ENCODE data around the gene SLC44A4. TPM values are rescaled to one million over a fixed set of nuclear protein-coding genes. Genes with fewer than 3 reads are reported as not detected.
"Not testable (repeated sequence)": the region's sequence is repeated elsewhere in the genome, so short reads cannot be mapped to it uniquely, and the experiment has no call there.

Gene SLC44A4
- polyA plus RNA-seq, 1 donor: 157 TPM

DNA sequence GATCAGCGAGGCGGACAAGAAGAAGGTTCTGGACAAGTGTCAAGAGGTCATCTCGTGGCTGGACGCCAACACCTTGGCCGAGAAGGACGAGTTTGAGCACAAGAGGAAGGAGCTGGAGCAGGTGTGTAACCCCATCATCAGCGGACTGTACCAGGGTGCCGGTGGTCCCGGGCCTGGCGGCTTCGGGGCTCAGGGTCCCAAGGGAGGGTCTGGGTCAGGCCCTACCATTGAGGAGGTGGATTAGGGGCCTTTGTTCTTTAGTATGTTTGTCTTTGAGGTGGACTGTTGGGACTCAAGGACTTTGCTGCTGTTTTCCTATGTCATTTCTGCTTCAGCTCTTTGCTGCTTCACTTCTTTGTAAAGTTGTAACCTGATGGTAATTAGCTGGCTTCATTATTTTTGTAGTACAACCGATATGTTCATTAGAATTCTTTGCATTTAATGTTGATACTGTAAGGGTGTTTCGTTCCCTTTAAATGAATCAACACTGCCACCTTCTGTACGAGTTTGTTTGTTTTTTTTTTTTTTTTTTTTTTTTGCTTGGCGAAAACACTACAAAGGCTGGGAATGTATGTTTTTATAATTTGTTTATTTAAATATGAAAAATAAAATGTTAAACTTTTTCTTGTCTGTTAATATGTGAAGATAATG lies 49.0 kb downstream of the SLC44A4 start:
- Histone ChIP-seq H3K4me1 (ENCODE audit: control insufficient read depth, insufficient read depth, low read length) (peaks cover 21% of the 10 kb centered on the region), H3K27me3 (ENCODE audit: control insufficient read depth, insufficient read depth, low read length) (no peaks in the 10 kb centered on the region), H3K4me3 (ENCODE audit: low read length) (peak overlapping the region; percentile 73), H3K9me3 (ENCODE audit: control insufficient read depth, low read depth, low read length) (no peaks in the 10 kb centered on the region), H3K36me3 (ENCODE audit: control insufficient read depth, insufficient read depth, low read length) (no peaks in the 10 kb centered on the region), H3K27ac (ENCODE audit: low read length) (peak overlapping the region; percentile 92)
- WGBS (ENCODE audit: insufficient coverage, low lambda C conversion rate): 0% methylated on average over 4 of the region's 15 CpGs
- peak in 1 of 2 donors; percentile 61 for DNase-seq

DNA sequence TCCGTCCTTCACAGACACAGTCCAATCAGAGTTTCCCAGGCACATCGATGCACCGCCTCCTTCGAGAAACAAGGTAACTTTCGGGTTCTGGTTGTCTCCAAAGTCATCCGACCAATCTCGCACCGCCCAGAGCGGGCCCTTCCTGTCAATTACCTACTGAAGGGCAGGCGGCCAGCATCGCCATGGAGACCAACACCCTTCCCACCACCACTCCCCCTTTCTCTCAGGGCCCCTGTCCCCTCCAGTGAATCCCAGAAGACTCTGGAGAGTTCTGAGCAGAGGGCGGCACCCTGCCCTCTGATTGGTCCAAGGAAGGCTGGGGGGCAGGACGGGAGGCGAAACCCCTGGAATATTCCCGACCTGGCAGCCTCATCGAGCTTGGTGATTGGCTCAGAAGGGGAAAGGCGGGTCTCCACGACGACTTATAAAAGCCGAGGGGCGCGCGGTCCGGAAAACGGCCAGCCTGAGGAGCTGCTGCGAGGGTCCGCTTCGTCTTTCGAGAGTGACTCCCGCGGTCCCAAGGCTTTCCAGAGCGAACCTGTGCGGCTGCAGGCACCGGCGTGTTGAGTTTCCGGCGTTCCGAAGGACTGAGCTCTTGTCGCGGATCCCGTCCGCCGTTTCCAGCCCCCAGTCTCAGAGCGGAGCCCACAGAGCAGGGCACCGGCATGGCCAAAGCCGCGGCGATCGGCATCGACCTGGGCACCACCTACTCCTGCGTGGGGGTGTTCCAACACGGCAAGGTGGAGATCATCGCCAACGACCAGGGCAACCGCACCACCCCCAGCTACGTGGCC lies 51.3 kb downstream of the SLC44A4 start, which contains the start of gene HSPA1B:
Gene HSPA1B, plus strand, starts transcription at position 453 of the 794 bp plus-strand sequence. Its CDS starts 213 bp downstream, at position 666.
- H3K36me3 ChIP-seq (ENCODE audit: control insufficient read depth, insufficient read depth, low read length): no peaks in the 10 kb centered on the region
- WGBS (ENCODE audit: insufficient coverage, low lambda C conversion rate): no CpG with 5 or more reads among the region's 56 CpGs
- H3K4me1 ChIP-seq (ENCODE audit: control insufficient read depth, insufficient read depth, low read length): peaks cover 22% of the 10 kb centered on the region
- H3K27me3 ChIP-seq (ENCODE audit: control insufficient read depth, insufficient read depth, low read length): no peaks in the 10 kb centered on the region
- H3K4me3 ChIP-seq (ENCODE audit: low read length): peak within 1 kb of the TSS; percentile 85
- H3K27ac ChIP-seq (ENCODE audit: low read length): peak within 1 kb of the TSS; percentile 91
- H3K9me3 ChIP-seq (ENCODE audit: control insufficient read depth, low read depth, low read length): no peaks in the 10 kb centered on the region
- peak; percentile 98 to 100 for DNase-seq

DNA sequence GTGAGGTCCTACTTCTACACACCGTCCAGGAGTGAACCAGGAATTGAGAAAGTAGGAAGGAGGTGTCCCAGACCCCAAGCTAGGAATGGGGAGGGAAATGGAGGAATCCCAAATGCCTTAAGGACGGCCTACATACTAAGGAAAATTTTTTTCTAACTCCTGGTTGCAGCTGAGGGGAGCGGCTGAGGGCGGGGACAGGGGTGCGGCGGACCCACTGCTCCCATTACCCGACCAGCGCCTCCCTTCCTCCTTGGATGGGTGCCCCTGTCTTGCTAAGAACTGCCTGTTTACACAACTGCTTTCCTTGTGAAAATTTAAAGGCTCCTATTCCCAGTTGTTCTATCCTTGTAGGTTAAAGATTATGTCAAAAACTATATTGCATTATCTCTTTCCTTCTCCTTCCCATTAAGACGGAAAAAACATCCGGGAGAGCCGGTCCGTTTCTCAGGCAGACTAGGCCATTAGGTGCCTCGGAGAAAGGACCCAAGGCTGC lies 52.0 kb downstream of the SLC44A4 start:
- peak overlapping the region; percentile 89 for H3K27ac ChIP-seq (ENCODE audit: low read length)
- no peaks in the 10 kb centered on the region for H3K36me3 ChIP-seq (ENCODE audit: control insufficient read depth, insufficient read depth, low read length)
- no CpG with 5 or more reads among the region's 13 CpGs for WGBS (ENCODE audit: insufficient coverage, low lambda C conversion rate)
- H3K4me1 ChIP-seq (ENCODE audit: control insufficient read depth, insufficient read depth, low read length): peaks cover 26% of the 10 kb centered on the region
- peak overlapping the region; percentile 32 for H3K4me3 ChIP-seq (ENCODE audit: low read length)
- H3K27me3 ChIP-seq (ENCODE audit: control insufficient read depth, insufficient read depth, low read length): no peaks in the 10 kb centered on the region
- DNase-seq: peak in 1 of 2 donors; percentile 81
- no peaks in the 10 kb centered on the region for H3K9me3 ChIP-seq (ENCODE audit: control insufficient read depth, low read depth, low read length)

DNA sequence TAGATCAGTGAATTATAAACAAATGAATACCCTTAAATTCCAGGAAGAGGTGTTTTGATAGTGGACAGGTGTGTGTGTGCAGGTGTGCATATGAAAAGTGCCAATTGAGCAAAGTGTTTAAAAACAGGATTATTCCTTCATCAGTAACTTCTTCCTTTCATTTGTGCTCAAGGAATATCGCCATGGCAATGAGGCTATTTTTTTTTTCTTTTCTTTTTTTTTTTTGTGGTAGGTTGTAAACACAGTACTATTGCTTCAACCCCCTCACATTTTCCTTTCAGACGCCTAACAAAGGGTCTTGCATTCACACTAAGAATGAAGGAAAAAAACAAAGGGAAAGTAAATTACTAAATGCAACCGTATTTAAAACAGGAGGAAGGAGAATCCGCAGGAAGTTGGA lies 53.2 kb downstream of the SLC44A4 start:
- Histone ChIP-seq H3K4me3 (ENCODE audit: low read length) (no peak overlapping the region), H3K27me3 (ENCODE audit: control insufficient read depth, insufficient read depth, low read length) (no peaks in the 10 kb centered on the region), H3K4me1 (ENCODE audit: control insufficient read depth, insufficient read depth, low read length) (peaks cover 24% of the 10 kb centered on the region), H3K27ac (ENCODE audit: low read length) (peak overlapping the region; percentile 89), H3K9me3 (ENCODE audit: control insufficient read depth, low read depth, low read length) (no peaks in the 10 kb centered on the region), H3K36me3 (ENCODE audit: control insufficient read depth, insufficient read depth, low read length) (no peaks in the 10 kb centered on the region)
- WGBS (ENCODE audit: insufficient coverage, low lambda C conversion rate): no CpG with 5 or more reads among the region's 4 CpGs
- no peak for DNase-seq

DNA sequence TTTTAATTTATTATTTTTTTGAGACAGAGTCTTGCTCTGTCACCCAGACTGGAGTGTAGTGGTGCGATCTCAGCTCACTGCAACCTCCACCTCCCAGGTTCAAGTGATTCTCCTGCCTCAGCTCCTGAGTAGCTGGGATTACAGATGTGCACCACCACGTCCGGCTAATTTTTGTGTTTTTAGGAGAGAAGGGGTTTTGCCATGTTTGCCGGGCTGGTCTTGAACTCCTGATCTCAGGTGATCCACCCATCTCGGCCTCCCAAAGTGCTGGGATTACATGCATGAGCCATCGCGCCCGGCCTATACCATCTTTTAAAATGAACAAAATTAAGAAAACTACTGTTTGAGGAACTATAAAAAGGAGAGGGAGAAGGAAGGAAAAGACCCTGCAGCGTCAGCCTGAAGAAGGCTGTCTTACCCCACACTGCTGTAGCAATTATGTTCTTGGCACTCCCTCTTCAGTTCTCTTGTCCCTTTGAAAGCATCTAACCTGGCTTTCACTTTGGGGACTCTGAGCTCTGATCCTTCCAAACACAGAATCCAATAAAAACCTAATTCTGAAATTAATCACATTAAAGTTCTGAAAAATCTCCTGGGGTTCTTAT lies 55.1 kb downstream of the SLC44A4 start:
- no CpG with 5 or more reads among the region's 9 CpGs for WGBS (ENCODE audit: insufficient coverage, low lambda C conversion rate)
- not testable (repeated sequence) for H3K9me3 ChIP-seq (ENCODE audit: control insufficient read depth, low read depth, low read length); DNase-seq; H3K27me3 ChIP-seq (ENCODE audit: control insufficient read depth, insufficient read depth, low read length); H3K4me3 ChIP-seq (ENCODE audit: low read length); H3K36me3 ChIP-seq (ENCODE audit: control insufficient read depth, insufficient read depth, low read length); H3K27ac ChIP-seq (ENCODE audit: low read length)
- peaks cover 35% of the 10 kb centered on the region for H3K4me1 ChIP-seq (ENCODE audit: control insufficient read depth, insufficient read depth, low read length)

DNA sequence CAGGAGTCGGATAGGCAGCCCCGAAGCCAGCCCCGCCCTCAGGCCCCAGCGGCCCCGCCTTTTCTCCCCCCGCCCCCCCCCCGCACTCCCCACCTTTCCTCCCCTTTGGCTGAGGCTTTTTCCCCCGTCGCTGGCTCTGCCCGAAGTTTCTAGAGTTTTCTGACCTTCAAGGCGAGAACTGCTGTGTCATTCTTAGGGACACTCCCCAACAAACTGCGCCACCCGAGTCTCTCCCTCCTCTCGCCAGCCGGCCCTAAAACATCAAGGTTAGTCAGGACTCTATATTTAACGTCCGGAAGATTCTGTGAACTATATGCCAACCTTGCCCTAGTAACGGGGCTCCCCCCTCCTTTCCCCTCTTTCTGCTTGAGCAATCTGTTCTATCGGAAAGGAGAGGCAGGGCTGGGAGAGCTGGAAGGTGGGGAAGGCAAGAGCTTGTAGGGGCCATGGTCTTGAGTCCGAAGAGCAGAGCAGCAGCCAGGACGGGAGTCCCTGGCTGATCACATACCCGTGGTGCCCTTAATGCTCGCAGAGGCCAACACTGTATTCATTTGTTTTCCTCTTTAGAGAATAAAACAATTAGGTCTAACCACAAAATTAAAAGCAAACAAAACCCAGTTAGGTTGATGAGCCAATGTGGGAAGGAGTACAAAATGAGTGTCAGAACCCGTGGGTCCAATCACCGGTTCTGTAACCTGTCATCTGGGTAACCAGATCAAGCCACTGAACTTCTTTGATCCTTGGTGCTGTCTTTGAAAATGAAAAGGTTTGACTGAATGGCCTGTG lies 56.6 kb downstream of the SLC44A4 start:
- H3K36me3 ChIP-seq (ENCODE audit: control insufficient read depth, insufficient read depth, low read length): no peaks in the 10 kb centered on the region
- H3K27me3 ChIP-seq (ENCODE audit: control insufficient read depth, insufficient read depth, low read length): no peaks in the 10 kb centered on the region
- peaks cover 44% of the 10 kb centered on the region for H3K4me1 ChIP-seq (ENCODE audit: control insufficient read depth, insufficient read depth, low read length)
- no peaks in the 10 kb centered on the region for H3K9me3 ChIP-seq (ENCODE audit: control insufficient read depth, low read depth, low read length)
- peak; percentile 73 to 79 for DNase-seq
- WGBS (ENCODE audit: insufficient coverage, low lambda C conversion rate): 0% methylated on average over 1 of the region's 25 CpGs
- peak overlapping the region; percentile 92 for H3K27ac ChIP-seq (ENCODE audit: low read length)
- H3K4me3 ChIP-seq (ENCODE audit: low read length): peak overlapping the region; percentile 77

DNA sequence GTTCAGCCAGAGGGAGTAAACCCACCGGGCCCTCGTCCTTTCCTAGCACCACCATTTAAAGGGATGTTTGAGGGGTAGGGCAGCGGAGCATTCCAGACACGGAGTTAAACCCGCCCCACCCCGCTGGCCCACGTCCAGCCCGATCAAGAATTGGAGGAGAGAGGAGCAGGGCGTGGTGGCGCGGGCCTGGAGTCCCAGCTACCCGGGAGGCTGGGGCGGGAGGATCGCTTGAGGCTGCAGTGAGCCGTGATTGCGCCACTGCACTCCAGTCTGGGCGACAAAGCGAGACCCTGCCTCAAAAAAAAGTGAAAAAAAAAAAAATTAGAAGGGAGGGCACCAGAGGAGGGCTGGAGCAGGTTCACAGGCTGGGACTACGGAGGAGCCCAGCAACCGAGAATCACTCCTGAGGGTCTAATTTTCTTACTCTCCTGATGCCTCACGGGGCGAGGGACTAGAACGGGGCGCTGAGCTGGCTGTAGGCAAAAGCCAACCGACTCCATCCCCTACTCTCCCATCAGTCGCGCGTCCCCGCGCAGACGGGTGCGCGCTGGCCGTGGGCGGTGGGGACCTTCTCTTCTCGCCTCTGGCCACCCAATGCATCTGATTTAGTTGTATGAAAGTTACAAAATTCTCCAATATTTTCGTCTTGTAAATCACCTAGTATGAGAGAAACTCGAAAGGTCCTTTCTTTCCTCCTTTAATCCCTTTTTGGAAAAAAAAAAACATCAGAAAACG lies 57.3 kb downstream of the SLC44A4 start:
- Histone ChIP-seq H3K9me3 (ENCODE audit: control insufficient read depth, low read depth, low read length) (no peaks in the 10 kb centered on the region), H3K4me1 (ENCODE audit: control insufficient read depth, insufficient read depth, low read length) (peaks cover 42% of the 10 kb centered on the region), H3K4me3 (ENCODE audit: low read length) (peak overlapping the region; percentile 77), H3K27me3 (ENCODE audit: control insufficient read depth, insufficient read depth, low read length) (no peaks in the 10 kb centered on the region), H3K27ac (ENCODE audit: low read length) (peak overlapping the region; percentile 92), H3K36me3 (ENCODE audit: control insufficient read depth, insufficient read depth, low read length) (no peaks in the 10 kb centered on the region)
- peak in 1 of 2 donors; percentile 43 for DNase-seq
- no CpG with 5 or more reads among the region's 39 CpGs for WGBS (ENCODE audit: insufficient coverage, low lambda C conversion rate)

DNA sequence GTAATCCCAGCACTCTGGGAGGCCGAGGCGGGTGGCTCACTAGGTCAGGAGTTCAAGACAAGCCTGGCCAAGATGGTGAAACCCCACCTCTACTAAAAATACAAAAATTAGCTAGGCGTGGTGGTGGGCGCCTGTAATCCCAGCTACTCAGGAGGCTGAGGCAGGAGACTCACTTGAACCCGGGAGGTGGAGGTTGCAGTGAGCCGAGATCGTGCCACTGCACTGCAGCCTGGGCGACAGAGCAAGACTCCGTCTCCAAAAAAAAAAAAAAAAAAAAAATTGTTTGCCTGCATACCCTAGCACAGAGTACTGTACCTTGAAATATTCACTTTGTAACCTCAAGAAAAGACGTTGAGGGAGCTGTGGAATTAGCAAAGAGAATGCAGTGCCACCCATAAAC lies 58.4 kb downstream of the SLC44A4 start:
- H3K36me3 ChIP-seq (ENCODE audit: control insufficient read depth, insufficient read depth, low read length); H3K4me3 ChIP-seq (ENCODE audit: low read length); DNase-seq; H3K27me3 ChIP-seq (ENCODE audit: control insufficient read depth, insufficient read depth, low read length); H3K9me3 ChIP-seq (ENCODE audit: control insufficient read depth, low read depth, low read length): not testable (repeated sequence)
- no CpG with 5 or more reads among the region's 10 CpGs for whole genome bisulfite sequencing (ENCODE audit: insufficient coverage, low lambda C conversion rate)
- Histone ChIP-seq H3K4me1 (ENCODE audit: control insufficient read depth, insufficient read depth, low read length) (peaks cover 32% of the 10 kb centered on the region), H3K27ac (ENCODE audit: low read length) (peak overlapping the region; percentile 58)

DNA sequence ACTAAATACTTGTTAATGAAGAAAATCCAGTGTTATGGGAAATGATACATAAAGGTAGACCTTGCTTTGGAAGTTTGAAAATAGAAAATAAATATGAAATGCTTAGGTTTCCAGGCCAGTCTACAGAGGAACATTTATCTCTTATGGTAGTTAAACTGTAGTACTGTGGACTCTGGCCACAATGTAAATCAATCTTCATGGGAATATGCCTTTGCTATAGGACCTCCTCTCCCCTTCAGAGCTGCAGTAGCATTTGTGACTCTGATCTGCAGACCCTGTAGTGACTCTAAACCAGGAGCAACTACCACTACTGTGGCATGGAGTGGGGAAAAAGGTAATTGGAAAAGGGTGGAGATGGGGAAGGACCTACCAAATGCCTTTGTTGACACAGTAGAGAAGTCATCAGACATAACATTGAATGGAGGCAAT lies 58.9 kb downstream of the SLC44A4 start:
- H3K36me3 ChIP-seq (ENCODE audit: control insufficient read depth, insufficient read depth, low read length): no peaks in the 10 kb centered on the region
- no peak overlapping the region for H3K4me3 ChIP-seq (ENCODE audit: low read length)
- no peaks in the 10 kb centered on the region for H3K9me3 ChIP-seq (ENCODE audit: control insufficient read depth, low read depth, low read length)
- peak; percentile 54 to 62 for DNase-seq
- H3K27ac ChIP-seq (ENCODE audit: low read length): peak overlapping the region; percentile 58
- peaks cover 32% of the 10 kb centered on the region for H3K4me1 ChIP-seq (ENCODE audit: control insufficient read depth, insufficient read depth, low read length)
- H3K27me3 ChIP-seq (ENCODE audit: control insufficient read depth, insufficient read depth, low read length): no peaks in the 10 kb centered on the region

Data from large intestine (tissue), 3 donors.